GM21786 (cell line): ENCODE results near the gene THAP9.
"Not testable (repeated sequence)": the region's sequence is repeated elsewhere in the genome, so short reads cannot be mapped to it uniquely, and the experiment has no call there.

Experiments used
- ATAC-seq: cut with Tn5 transposase; IDR thresholded peaks from one replicate; pipeline ENCODE4 v1.9.1; 2021; ENCODE audit not compliant: unreplicated experiment

Gene THAP9

DNA sequence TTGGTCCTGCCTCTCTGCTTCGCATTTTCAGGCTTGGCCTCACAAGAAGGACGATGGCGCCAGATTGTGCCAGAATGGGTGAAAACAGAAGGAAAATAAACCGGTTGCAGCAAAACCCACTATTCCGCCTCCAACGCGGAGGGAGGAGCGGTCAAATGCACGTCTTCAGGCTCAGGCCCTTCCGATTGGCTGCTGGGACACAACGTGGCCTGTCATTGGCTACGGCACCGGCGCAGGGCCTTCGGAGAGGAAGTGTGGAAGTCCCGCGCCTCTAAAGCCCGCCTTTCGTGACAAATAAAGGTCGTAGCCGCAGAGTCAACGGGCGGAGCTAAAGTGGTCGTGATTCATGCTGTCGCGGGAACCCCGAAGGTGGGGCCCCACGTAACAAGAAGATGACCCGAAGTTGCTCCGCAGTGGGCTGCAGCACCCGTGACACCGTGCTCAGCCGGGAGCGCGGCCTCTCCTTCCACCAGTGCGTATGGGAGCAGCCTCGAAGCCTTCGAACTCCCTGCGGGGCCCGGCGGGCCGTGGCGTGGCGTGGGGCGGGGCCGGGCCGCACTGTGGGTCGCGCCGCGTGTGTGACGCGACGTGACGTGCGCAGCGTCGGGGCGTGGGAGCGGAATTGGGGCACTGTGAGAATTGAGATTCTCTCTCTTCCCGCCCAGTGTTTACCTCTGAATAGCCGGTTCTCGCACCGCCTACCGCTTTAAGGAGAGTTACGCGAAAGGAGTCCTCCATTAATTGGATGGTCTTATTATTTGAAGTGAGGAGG is at the start of gene THAP9:
THAP9 (plus strand) TSS at position 325 of the 772 bp plus-strand sequence; CDS start at position 393, 68 bp downstream.
- ATAC-seq = peak; percentile 86

GRCh38 chr4:82851318-82851717 is 49.2 kb upstream of the THAP9 start:
- no peak for ATAC-seq

DNA sequence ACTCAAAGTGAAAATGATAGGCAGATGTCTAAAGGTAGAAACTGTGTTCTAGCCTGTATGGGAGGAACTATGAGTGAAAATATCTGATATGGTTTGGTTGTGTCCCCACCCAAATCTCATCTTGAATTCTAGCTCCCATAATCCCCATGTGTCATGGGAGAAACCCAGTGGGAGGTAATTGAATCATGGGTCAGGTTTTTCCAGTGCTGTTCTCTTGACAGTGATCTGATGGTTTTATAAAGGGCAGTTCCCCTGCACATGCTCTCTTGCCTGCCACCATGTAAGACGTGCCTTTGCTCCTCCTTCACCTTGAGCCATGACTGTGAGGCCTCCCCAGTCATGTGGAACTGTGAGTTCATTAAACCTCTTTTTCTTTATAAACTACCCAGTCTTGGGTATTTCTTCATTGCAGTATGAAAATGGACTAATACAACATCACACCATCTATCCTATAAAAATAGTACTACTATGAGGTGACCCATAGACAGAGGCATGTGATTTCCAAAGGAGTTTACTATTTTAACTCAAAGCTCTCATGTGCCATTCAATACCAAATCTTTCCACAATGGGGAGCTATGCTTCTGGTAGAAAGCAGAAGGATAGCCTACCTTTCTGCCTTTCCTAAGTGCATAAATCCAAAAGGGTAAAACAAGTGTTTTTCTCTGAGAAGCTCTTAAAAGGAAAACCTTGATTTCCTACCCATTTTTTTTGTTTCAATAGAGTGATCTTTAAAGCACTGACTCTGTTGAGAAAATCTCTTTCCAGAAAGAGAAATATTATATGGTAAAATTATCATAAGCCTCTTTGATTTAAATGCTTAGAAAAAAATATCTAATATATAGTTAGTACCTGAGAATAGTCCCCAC is 48.4 kb upstream of the THAP9 start:
- ATAC-seq = no peak

GRCh38 chr4:82852751-82853285 is 47.7 kb upstream of the THAP9 start:
- ATAC-seq = no peak

DNA sequence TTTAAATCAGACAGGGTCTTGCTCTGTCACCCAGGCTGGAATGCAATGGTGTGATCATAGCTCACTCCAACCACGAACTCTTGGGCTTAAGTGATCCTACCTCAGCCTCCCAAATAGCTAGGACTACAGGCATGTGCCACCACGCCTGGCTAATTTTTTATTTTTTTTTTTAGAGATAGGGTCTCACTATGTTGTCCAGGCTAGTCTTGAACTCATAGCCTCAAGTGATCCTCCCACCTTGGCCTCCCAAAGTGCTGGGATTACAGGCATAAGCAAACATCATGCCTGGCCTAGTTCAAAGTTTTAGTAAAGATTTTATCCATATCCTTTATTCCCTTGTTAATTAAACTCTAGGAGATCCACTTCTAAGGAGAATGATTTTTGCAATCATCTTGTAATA is 40.0 kb upstream of the THAP9 start:
- ATAC-seq = not testable (repeated sequence)

DNA sequence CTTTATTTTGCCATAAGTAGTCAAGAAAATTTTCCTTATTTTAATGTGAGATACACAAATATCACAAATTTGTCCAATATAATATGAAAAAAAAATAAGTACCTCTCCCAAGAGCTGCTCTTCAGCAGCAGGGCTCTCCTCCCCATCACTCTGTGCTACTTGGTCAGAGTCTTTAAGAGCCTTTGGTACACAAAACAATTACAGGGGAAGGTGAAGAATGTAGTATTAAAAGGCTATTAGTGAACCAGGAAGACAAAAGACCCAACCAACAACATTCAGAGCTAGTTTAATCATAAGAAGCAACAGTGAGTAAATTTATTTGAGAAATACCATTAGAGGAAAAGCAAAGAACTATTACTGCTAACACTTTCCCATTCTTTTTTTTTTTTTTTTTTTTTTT is 39.0 kb upstream of the THAP9 start:
- ATAC-seq = no peak

- no peak for ATAC-seq
Observed at GRCh38 chr4:82864336-82864979, 36.1 kb upstream of the THAP9 start.

DNA sequence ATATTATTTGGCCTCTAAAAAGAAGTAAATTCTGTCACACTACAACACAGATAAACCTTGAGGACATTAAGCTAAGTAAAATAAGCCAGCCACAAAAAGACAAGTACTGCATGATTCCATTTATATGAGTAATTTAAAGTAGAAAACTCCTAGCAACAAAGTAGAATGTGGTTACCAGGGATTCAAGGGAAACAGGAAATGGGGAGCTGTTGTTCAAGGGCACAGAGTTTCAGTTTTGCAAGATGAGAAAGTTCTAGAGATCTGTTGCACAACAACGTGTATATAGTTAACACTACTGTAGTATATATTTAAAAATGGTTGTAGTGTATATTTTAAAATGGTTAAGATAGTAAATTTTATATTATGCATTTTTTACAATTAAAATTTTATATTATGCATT is 34.9 kb upstream of the THAP9 start:
- ATAC-seq = no peak

- ATAC-seq = not testable (repeated sequence)
Observed at GRCh38 chr4:82866033-82866432, 34.5 kb upstream of the THAP9 start.

GRCh38 chr4:82866706-82867385 is 33.7 kb upstream of the THAP9 start:
- no peak for ATAC-seq

DNA sequence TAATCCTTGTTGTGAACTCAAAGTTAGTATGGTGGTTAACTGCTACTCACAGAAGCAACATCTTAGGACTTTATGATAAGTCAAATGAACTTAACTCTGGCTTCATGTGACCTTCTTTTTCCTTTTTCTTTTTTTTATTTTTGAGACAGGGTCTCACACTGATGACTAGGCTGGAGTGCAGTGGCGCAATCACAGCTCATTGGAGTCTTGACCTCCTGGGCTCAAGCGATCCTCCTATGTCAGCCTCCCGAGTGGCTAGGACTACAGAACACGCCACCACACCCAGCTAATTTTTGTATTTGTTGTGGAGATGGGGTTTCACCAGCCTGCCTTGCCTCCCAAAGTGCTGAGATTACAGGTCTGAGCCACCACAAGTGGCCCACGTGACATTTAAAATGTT is 32.0 kb upstream of the THAP9 start:
- ATAC-seq = no peak

DNA sequence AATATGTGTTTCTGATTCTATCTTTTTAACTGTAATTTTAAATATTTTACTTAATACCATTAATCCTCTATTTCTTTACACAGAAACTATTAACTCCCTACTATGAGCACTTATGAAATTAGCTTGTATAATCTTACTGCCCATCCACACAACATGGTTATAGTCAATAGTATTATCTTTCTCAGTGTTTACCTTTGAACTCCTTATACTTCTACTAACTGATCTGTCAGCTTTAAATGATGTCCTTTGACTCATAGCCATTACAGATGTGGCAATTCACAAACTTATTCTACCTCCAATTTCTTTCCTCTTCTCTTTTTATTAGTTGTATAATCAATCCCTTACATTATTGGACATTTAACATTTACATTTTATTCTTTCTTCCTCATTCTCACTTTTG is 15.1 kb upstream of the THAP9 start:
- ATAC-seq = no peak

GRCh38 chr4:82886147-82886942 is 14.2 kb upstream of the THAP9 start:
- no peak for ATAC-seq

- no peak for ATAC-seq
Observed at GRCh38 chr4:82889287-82889686, 11.2 kb upstream of the THAP9 start.

GRCh38 chr4:82890528-82890900 is 10.0 kb upstream of the THAP9 start:
- ATAC-seq = no peak

DNA sequence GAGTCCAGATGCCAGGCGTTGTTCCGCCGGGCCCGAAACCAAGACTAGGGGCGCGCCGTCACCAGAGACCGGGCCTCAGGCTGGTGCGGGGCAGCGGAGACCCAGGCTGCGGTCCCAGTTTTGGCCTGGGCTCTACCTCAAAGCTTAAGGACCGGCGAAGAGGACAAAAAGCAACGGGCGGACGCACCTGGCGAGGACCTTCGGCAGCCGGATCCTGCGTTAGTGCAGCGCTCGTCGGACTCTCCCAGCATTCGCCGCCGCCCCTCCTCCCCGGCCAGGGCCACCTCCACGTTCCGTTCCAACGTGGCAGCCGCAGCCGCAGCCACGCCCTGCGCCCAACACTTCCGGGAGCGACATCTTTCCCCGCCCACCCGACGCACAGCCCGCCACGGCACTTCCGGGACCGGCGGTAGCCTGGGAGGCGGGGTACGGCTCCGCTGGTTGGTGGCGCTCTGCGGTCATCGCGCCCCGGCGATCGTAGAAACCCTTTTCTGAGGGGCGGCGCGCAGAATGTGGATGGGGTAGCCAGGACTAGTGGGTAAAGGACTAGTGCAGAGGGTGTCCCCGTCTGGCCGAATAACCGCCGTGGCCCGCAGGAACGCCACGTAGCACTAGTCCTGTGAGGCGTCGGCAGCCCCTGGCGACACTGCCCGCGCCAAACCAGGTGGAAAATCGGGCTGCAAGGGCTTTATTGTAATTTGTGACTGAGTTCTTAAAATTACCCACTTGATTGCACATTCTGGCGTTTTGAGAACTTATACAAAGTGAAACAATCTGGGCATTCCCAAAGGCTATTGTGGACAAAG is 9.4 kb upstream of the THAP9 start, which contains the start of gene SEC31A:
SEC31A (minus strand) TSS at position 253 of the 806 bp plus-strand sequence. CDS start 9,217 bp downstream, outside the sequence.
- peak; percentile 87 for ATAC-seq

DNA sequence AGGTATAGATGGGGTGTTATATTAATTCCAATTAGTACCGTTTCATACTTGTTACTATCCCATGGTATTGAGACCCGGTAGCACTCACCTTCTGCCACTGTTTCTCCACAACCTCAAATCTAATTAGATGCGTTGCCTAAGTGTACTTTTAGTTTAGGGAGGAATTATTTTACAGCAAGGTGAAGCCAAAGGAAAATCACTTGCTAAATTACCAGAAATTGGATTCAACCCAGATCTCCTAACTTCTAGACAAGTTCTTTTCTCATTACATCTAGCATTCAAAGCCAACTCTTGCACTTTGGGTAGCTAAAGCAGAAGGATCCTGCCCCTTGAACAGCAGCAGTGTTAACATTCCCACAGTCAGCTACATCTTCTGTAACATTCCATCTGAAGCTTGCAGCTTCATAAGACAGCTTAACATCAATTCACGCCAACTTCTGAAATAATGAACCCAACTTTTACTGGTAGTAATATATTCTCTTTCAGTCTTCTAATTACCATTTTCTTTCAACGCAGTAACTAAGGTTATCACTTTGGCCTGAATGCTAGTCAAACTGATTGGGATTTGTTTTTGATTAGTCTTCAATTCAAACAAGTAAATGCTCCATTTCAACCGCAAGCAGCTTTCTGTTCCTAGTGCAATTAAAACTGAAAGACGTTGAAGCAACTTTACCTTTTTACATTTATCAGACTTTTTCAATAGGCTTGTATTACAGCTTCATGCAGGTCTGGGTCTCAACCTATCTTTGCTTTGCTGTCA is 8.6 kb upstream of the THAP9 start:
- no peak for ATAC-seq

- ATAC-seq = no peak
Observed at GRCh38 chr4:82892467-82892802, 8.1 kb upstream of the THAP9 start.
